ENCODE results near the gene CLIP3. TPM values are rescaled to one million over a fixed set of nuclear protein-coding genes. Genes with fewer than 3 reads are reported as not detected.

The CLIP3 gene
- total RNA-seq, 2 donors from 2014 or later, result 3.8 TPM

DNA sequence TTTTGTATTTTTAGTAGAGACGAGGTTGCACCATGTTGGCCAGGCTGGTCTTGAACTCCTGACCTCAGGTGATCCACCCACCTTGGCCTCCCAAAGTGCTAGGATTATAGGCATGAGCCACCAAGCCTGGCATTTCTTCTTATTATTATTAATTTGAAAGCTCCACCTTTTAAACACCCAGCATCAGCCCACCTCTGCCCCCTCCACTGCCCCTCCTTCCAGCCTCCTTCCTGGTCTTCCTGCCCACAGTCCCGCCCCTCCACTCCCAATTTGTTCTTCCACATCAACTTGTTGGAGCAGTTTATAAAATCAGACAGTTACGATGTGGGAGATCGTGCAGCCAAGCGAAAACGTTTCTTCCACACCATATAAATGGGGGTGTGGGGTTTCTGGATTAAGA lies 7.8 kb upstream of the CLIP3 start:
- Mint-ChIP-seq H3K4me1 (peaks cover 15% of the 10 kb centered on the region), H3K36me3 (ENCODE audit: low read depth) (peaks cover 4% of the 10 kb centered on the region), H3K4me3 (no peak overlapping the region), H3K27me3 (no peaks in the 10 kb centered on the region), H3K27ac (no peak overlapping the region)
- DNase-seq, result no peak
- H3K9me3 ChIP-seq (ENCODE audit: control insufficient read depth, low read length, poor library complexity, severe bottlenecking), result no peaks in the 10 kb centered on the region
- ATAC-seq, result no peak

DNA sequence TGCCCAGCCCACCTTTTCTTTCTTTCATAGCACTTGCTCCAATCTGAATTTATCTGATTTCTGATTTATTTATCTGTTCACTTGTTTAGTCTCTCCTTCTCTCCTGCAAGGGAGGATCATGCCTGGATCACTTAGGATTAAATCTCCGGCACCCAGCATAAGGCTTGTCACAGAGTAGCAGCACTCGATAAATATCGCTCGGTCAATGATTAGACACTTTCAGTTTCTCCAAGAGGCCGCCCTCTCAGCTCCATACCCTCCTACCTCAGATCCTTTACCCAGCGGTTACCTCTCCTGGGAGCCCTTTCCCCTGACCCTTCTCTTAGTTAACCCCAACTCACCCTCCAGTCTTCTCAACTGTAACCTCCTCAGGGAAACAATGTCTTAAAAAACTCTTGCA lies 1.4 kb downstream of the CLIP3 start:
- Mint-ChIP-seq H3K27ac (no peak overlapping the region), H3K36me3 (ENCODE audit: low read depth) (peaks cover 23% of the 10 kb centered on the region), H3K27me3 (no peaks in the 10 kb centered on the region), H3K4me1 (peaks cover 33% of the 10 kb centered on the region), H3K4me3 (peak overlapping the region; percentile 59)
- DNase-seq (no peak), ATAC-seq (no peak)
- no peaks in the 10 kb centered on the region for H3K9me3 ChIP-seq (ENCODE audit: control insufficient read depth, low read length, poor library complexity, severe bottlenecking)

DNA sequence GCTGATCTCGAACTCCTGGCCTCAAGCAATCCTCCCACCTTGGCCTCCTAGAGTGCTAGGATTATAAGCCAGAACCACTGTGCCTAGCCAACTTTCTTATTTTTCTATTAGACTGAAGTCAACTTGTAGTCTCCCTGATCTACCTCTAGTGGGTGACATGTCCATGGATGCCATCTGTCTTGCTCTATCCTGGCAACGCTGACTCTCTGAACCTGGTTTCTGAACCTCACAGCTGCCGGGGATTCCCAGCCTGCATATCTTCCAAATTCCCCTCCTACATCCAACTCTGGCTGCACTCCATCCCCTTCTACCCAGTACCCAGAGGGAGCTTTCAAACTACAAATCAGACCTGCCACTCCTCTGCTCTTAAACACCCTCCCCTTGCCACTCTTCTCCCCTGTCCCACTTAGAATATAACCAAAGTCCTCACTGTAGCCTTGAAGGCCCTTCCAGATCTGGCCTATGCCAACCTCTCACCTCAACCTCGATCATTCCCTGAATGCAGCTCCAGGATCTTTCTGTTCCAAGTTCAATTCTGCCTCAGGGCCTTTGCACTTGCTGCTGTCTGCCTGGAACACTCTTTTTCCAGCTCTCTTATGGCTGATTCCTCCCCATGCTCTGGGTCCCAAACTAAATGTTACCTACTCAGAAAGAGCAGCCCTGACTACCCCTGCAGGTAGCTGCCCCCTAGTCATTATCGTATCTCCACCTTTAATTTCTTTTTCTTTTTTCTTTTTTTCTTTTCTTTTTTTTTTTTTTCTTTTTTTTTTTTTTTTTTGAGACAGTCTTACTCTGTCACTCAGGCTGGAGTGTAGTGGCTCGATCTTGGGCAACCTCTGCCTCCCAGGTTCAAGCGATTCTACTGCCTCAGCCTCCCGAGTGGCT lies 2.2 kb downstream of the CLIP3 start:
- Mint-ChIP-seq H3K27me3 (no peaks in the 10 kb centered on the region), H3K4me1 (peaks cover 27% of the 10 kb centered on the region), H3K4me3 (no peak overlapping the region), H3K27ac (peak overlapping the region; percentile 60), H3K36me3 (ENCODE audit: low read depth) (peaks cover 20% of the 10 kb centered on the region)
- ATAC-seq, result peak; percentile 42
- no peak for DNase-seq
- H3K9me3 ChIP-seq (ENCODE audit: control insufficient read depth, low read length, poor library complexity, severe bottlenecking), result no peaks in the 10 kb centered on the region

DNA sequence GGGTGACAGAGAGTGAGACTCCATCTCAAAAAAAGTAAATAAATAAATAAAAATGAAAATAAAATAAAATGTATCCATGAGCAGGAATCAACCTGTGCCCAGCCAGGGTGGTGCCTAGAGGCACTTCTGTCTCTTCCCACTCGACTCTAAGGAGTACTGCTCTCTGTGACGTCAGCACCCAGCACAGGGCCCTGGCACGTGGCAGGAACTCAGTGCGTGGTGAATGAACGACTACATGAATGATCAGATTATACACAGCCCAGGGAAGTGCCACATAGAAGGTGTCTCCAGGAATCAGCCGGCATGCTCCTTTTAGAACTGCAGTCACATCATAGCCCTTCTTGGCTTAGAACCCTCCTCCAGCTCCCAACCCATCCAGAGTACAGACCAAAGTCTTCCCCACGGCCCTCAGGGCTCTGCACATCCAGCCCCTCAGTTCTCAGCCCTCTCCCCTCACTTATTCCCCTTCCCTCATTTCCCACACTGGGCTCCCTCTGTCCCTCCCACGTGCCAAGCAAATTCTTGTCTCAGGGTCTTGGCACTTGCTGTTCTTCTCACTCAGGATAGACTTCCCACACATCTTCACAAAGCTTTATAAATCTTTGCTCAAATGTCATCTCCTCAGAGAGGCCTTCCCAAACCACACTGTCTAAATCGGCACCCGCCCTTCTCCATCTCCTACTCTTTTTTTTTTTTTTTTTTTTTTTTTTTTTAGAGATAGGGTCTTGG lies 4.2 kb downstream of the CLIP3 start:
- H3K4me1 Mint-ChIP-seq, result peaks cover 15% of the 10 kb centered on the region
- DNase-seq, result no peak
- no peak for ATAC-seq
- no peaks in the 10 kb centered on the region for H3K27me3 Mint-ChIP-seq
- H3K36me3 Mint-ChIP-seq (ENCODE audit: low read depth), result peaks cover 12% of the 10 kb centered on the region
- H3K9me3 ChIP-seq (ENCODE audit: control insufficient read depth, low read length, poor library complexity, severe bottlenecking), result no peaks in the 10 kb centered on the region
- H3K4me3 Mint-ChIP-seq, result no peak overlapping the region
- no peak overlapping the region for H3K27ac Mint-ChIP-seq

DNA sequence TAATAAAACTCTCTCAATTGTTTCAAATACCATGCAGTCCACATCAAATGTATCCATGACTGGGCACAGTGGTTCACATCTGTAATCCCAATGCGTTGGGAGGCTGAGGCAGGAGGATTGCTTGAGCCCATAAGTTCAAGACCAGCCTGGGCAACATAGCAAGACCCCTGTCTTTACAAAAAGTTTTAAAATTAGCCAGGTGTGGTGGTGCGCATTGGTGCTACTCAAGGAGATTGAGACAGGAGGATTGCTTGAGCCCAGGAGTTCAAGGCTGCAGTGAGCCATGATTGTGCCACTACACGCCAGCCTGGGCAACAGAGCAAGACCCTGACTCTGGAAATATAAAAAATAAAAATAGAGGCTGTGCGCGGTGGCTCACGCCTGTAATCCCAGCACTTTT lies 5.0 kb downstream of the CLIP3 start:
- H3K9me3 ChIP-seq (ENCODE audit: control insufficient read depth, low read length, poor library complexity, severe bottlenecking), result no peaks in the 10 kb centered on the region
- ATAC-seq (no peak), DNase-seq (no peak)
- peaks cover 15% of the 10 kb centered on the region for H3K36me3 Mint-ChIP-seq (ENCODE audit: low read depth)
- peaks cover 15% of the 10 kb centered on the region for H3K4me1 Mint-ChIP-seq
- H3K4me3 Mint-ChIP-seq, result no peak overlapping the region
- no peaks in the 10 kb centered on the region for H3K27me3 Mint-ChIP-seq
- no peak overlapping the region for H3K27ac Mint-ChIP-seq

DNA sequence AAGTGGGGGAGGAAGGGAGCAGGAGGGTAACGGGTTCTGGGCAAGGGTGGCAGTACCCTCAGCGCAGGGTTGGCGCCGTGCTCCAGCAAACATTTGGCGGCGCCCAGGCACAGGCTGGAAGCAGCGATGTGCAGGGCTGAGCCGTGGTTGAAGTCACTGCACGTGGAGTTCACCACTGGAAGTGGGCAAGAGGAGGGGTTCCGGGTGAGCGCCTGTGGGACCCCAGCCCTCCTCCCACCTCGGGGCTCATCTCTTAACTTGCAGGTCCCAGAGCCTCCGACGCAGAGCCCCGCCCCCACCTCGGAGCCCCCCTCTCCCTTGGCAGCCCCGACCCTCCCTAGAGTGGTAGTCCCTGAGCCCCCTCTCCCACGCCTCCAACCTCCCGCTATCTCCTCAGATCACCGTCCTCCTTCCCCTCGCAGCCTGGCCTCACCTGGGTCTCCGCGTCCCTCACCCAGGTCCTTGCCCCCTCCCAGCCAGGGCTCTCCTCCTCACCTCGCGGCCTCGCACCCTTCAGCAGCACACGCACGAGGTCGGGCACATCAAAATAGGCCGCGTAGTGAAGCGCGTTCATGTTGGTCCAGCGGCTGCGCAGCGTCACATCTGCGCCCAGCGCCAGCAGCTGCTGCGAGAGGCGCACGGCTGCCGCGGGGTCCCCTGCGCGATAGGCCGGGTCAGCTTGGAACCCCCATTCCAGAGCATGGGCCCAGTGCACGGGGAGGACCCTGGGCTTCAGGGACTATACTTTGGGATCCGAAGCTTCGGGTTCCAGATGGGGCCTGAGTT lies 6.4 kb downstream of the CLIP3 start:
- Mint-ChIP-seq H3K27me3 (no peaks in the 10 kb centered on the region), H3K4me1 (peaks cover 12% of the 10 kb centered on the region), H3K4me3 (no peak overlapping the region)

DNA sequence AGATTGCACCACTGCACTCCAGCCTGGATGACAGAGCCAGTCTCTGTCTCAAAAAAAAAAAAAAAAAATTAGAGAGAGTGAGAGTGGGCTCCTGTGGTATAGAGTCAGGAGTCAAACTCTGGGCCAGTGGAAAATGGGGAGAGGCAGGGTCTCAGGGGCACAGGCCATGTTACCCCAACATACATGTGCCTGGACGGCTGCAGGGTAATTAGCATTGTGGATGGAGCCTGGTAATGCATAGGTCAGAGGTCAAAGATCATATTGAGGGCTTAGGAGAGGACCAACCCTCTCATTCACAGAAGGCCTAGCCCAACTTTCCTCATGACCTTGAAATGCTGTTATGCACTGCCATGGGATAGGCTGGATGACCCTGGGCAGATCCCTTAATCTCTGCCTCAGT lies 7.1 kb downstream of the CLIP3 start:
- ATAC-seq, result no peak
- H3K4me3 Mint-ChIP-seq, result no peak overlapping the region
- H3K9me3 ChIP-seq (ENCODE audit: control insufficient read depth, low read length, poor library complexity, severe bottlenecking), result no peaks in the 10 kb centered on the region
- peaks cover 10% of the 10 kb centered on the region for H3K4me1 Mint-ChIP-seq
- H3K36me3 Mint-ChIP-seq (ENCODE audit: low read depth), result peaks cover 11% of the 10 kb centered on the region
- no peaks in the 10 kb centered on the region for H3K27me3 Mint-ChIP-seq
- no peak for DNase-seq
- no peak overlapping the region for H3K27ac Mint-ChIP-seq

More for the DNA sequence above, 6.4 kb downstream of the CLIP3 start:
- no peak for ATAC-seq
- H3K36me3 Mint-ChIP-seq (ENCODE audit: low read depth), result peaks cover 13% of the 10 kb centered on the region
- no peak overlapping the region for H3K27ac Mint-ChIP-seq
- no peak for DNase-seq
- H3K9me3 ChIP-seq (ENCODE audit: control insufficient read depth, low read length, poor library complexity, severe bottlenecking), result no peaks in the 10 kb centered on the region

DNA sequence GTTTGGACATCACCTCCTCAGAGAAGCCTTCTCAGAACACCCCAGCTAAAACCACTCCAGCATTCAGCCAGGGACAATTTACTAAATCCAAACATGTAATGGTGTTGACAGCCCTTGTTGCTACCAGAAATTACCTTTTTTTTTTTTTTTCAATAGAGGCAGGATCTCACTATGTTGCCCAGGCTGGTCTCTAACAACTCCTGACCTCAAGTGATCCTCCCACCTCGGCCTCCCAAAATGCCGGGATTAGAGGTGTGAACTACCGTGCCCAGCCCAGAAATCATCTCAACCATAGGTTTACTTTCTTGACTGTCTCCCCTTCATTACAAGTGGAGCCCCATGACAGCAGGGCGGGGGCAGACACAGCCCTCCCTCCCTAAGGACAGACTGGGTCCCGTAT lies 9.2 kb downstream of the CLIP3 start:
- no peak overlapping the region for H3K4me3 Mint-ChIP-seq
- H3K9me3 ChIP-seq (ENCODE audit: control insufficient read depth, low read length, poor library complexity, severe bottlenecking), result no peaks in the 10 kb centered on the region
- no peak overlapping the region for H3K27ac Mint-ChIP-seq
- no peak for ATAC-seq
- DNase-seq, result no peak
- H3K4me1 Mint-ChIP-seq, result peaks cover under 1% of the 10 kb centered on the region
- no peaks in the 10 kb centered on the region for H3K27me3 Mint-ChIP-seq
- peaks cover 3% of the 10 kb centered on the region for H3K36me3 Mint-ChIP-seq (ENCODE audit: low read depth)

DNA sequence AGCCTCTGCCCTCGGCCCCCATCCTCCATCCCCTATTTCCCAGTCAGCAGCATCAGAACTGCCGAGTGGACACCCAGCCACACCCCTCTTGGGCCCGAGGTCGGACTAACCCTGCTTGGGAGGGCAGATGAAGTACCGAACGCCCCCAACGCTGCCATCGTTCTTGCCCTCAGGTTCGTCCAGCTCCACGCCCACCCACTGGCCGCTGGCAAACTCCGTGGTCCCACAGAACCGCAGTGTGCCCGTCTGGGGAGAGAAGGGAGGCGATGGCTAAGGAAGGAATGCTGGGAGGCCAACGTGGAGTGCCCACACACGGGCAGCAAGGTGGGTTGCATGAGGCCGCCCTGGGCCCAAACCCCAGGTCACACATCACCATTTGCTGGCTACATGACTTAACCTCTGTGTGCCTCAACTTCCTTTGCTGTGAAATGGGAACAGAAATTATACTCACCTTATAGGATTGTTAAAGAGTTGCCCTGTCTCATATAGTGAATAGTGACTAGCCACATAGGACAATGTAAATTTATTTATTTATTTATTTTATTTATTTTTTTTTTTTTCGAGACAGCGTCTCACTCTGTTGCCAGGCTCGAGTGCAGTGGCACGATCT lies 13.5 kb downstream of the CLIP3 start:
- Mint-ChIP-seq H3K36me3 (ENCODE audit: low read depth) (peaks cover 3% of the 10 kb centered on the region), H3K27ac (no peak overlapping the region), H3K4me3 (no peak overlapping the region), H3K27me3 (no peaks in the 10 kb centered on the region), H3K4me1 (peaks cover 14% of the 10 kb centered on the region)
- H3K9me3 ChIP-seq (ENCODE audit: control insufficient read depth, low read length, poor library complexity, severe bottlenecking), result no peaks in the 10 kb centered on the region
- no peak for ATAC-seq
- no peak for DNase-seq

DNA sequence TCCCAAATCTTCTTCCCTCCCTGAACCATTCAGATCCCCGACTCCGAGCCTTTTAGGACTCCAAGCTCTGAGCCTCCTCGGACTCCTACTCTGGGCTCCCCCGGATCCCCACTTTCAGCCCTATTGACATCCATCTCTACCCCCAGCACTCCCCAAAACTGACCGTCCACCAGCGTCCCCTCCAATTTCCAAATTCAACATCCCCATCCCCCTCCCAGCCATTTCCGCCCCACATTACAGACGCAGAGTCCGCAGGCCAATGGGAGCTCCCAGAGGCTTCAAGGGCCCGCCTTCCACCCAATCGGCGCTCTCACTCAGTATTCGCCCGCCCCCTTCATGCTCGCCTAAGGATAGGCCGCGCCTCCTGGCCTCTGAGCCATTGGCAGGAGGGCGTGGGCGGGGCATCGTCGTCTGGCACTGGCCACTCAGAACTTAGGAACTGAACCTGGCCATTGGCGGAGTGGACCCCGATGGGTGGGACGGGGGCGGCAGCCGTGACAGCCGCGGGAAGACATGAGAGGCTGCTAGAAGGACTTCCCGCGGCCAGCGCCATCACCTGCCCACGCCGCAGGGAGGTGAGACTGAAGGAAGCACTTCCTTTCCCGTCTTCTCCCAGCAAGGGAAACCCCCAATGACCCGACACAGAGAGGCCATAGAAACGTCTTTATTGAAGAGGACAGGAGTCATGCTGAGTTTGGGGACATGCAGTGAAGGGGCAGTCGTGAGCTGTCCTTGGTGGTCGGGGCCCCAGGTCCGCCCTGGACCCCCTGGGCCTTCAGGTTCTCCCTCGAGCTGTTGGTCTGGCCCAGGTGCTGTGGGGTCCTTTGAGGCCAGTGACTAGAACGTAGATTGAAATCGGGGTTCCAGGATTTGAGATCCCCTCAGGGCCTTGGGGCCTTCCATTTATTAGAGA lies 18.4 kb downstream of the CLIP3 start, which contains the start of gene ALKBH6:
TSS of gene ALKBH6 (minus strand) at position 202 of the 913 bp plus-strand sequence. CDS start 816 bp downstream, outside the sequence.
- peak within 1 kb of the TSS; percentile 96 for H3K27ac Mint-ChIP-seq
- ATAC-seq, result peak; percentile 99
- peak within 1 kb of the TSS; percentile 99 for H3K4me3 Mint-ChIP-seq
- H3K27me3 Mint-ChIP-seq, result no peaks in the 10 kb centered on the region
- H3K36me3 Mint-ChIP-seq (ENCODE audit: low read depth), result peaks cover 2% of the 10 kb centered on the region
- DNase-seq, result peak; percentile 98 to 99 (median 99)
- peaks cover 37% of the 10 kb centered on the region for H3K4me1 Mint-ChIP-seq
- no peaks in the 10 kb centered on the region for H3K9me3 ChIP-seq (ENCODE audit: control insufficient read depth, low read length, poor library complexity, severe bottlenecking)

DNA sequence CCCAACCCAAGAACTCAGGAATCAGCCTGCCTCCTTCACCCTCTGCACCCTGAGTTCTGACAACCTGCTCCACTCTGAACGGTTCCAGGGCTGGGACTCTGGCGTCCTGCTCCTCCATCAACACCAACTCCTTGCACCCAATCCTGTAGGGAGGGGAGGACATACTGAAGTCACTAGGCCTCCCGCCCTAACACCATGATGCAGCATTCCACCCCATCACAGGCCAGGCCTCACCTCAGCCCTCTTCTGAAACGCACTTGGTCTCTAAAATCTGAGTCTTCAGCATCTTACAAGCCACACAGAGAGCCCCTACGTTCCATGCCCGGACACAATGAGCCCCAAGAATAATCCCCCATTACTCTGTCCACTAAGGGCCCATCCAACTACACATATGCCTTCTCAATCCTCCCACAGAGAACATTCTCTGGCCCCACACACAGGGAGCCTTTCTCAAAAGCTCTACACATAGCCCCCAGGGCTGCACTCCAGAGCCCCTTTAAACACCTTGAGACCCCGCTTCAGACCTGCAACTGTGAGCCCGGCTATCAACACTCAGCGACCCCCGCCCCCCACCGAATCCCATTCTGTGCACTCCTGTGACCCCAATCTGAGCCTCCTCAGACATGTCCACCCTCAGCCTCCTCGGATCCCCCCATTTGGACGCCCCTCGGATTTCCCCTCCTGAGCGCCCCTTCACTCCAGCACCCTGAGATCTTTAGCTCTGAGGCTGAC lies 19.2 kb downstream of the CLIP3 start:
- peaks cover 43% of the 10 kb centered on the region for H3K4me1 Mint-ChIP-seq
- no peaks in the 10 kb centered on the region for H3K27me3 Mint-ChIP-seq

More for the DNA sequence above, 19.2 kb downstream of the CLIP3 start:
- Mint-ChIP-seq H3K36me3 (ENCODE audit: low read depth) (peaks cover 2% of the 10 kb centered on the region), H3K4me3 (peak overlapping the region; percentile 99), H3K27ac (peak overlapping the region; percentile 96)
- no peak for DNase-seq
- no peak for ATAC-seq
- H3K9me3 ChIP-seq (ENCODE audit: control insufficient read depth, low read length, poor library complexity, severe bottlenecking), result no peaks in the 10 kb centered on the region
